ENCODE results near the gene NTRK2. TPM values are rescaled to one million over a fixed set of nuclear protein-coding genes. Genes with fewer than 3 reads are reported as not detected.

Gene NTRK2
- total RNA-seq, 1 donor, result not detected

- H3K4me3 ChIP-seq (ENCODE audit: low read depth, low read length), result no peak overlapping the region
- no peak for DNase-seq (ENCODE audit: low read depth)
- TF ChIP-seq CTCF (IDR thresholded peaks at IDR 0.05; ENCODE audit: insufficient read depth, low read depth, low read length), result no peak
These were observed 186.7 kb downstream of the NTRK2 start for GRCh38 chr9:84856181-84856632.

- DNase-seq (ENCODE audit: low read depth), result no peak
- no peak overlapping the region for H3K4me3 ChIP-seq (ENCODE audit: low read depth, low read length)
- TF ChIP-seq CTCF (IDR thresholded peaks at IDR 0.05; ENCODE audit: insufficient read depth, low read depth, low read length), result no peak
These were observed 187.7 kb downstream of the NTRK2 start for GRCh38 chr9:84857211-84857610.

GRCh38 chr9:84858364-84858763 lies 188.8 kb downstream of the NTRK2 start:
- H3K4me3 ChIP-seq (ENCODE audit: low read depth, low read length), result no peak overlapping the region
- no peak for TF ChIP-seq CTCF (IDR thresholded peaks at IDR 0.05; ENCODE audit: insufficient read depth, low read depth, low read length)
- no peak for DNase-seq (ENCODE audit: low read depth)

- no peak for DNase-seq (ENCODE audit: low read depth)
- no peak overlapping the region for H3K4me3 ChIP-seq (ENCODE audit: low read depth, low read length)
- TF ChIP-seq CTCF (IDR thresholded peaks at IDR 0.05; ENCODE audit: insufficient read depth, low read depth, low read length), result no peak
These were observed 191.0 kb downstream of the NTRK2 start for GRCh38 chr9:84860249-84861115.

GRCh38 chr9:84861455-84861854 lies 191.9 kb downstream of the NTRK2 start:
- H3K4me3 ChIP-seq (ENCODE audit: low read depth, low read length), result no peak overlapping the region
- DNase-seq (ENCODE audit: low read depth), result no peak
- TF ChIP-seq CTCF (IDR thresholded peaks at IDR 0.05; ENCODE audit: insufficient read depth, low read depth, low read length), result no peak

GRCh38 chr9:84862308-84862707 lies 192.8 kb downstream of the NTRK2 start:
- H3K4me3 ChIP-seq (ENCODE audit: low read depth, low read length), result no peak overlapping the region
- TF ChIP-seq CTCF (IDR thresholded peaks at IDR 0.05; ENCODE audit: insufficient read depth, low read depth, low read length), result no peak
- no peak for DNase-seq (ENCODE audit: low read depth)
